ENCODE measurements around the gene CCDC174. TPM values are rescaled to one million over a fixed set of nuclear protein-coding genes. Genes with fewer than 3 reads are reported as not detected.

CCDC174 gene
- total RNA-seq, 1 donor from 2014 or later = 25.8 TPM

DNA sequence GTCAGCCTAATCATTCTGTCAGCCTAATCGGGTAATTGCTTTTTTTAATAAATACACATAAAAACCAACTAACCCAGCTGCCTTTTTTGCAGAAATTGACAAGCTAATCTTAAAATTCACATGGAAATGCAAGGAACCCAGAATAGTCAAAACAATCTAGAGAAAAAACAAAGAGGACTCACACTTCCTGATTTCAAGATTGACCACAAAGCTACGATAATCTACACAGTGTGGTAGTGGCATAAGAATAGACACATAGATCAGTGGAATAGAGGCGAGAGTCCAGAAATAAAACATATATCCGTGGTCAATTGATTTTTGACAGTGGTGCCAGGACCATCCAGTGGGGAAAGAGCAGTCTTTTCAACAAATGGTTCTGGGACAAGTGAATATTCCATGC is 21.0 kb downstream of the CCDC174 start:
- H3K4me3 Mint-ChIP-seq (ENCODE audit: low read depth) = no peak overlapping the region
- no peaks in the 10 kb centered on the region for H3K9me3 Mint-ChIP-seq (ENCODE audit: low read depth)
- no peaks in the 10 kb centered on the region for H3K4me1 Mint-ChIP-seq (ENCODE audit: low read depth)
- no peaks in the 10 kb centered on the region for H3K27me3 Mint-ChIP-seq
- DNase-seq (ENCODE audit: low spot score, unreplicated experiment) = no peak
- TF ChIP-seq, protein P1, sequence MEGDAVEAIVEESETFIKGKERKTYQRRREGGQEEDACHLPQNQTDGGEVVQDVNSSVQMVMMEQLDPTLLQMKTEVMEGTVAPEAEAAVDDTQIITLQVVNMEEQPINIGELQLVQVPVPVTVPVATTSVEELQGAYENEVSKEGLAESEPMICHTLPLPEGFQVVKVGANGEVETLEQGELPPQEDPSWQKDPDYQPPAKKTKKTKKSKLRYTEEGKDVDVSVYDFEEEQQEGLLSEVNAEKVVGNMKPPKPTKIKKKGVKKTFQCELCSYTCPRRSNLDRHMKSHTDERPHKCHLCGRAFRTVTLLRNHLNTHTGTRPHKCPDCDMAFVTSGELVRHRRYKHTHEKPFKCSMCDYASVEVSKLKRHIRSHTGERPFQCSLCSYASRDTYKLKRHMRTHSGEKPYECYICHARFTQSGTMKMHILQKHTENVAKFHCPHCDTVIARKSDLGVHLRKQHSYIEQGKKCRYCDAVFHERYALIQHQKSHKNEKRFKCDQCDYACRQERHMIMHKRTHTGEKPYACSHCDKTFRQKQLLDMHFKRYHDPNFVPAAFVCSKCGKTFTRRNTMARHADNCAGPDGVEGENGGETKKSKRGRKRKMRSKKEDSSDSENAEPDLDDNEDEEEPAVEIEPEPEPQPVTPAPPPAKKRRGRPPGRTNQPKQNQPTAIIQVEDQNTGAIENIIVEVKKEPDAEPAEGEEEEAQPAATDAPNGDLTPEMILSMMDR (IDR thresholded peaks at IDR 0.05; ENCODE audit: unreplicated experiment) = no peak
- H3K36me3 Mint-ChIP-seq (ENCODE audit: insufficient read depth) = peaks cover 22% of the 10 kb centered on the region
- no peak overlapping the region for H3K27ac Mint-ChIP-seq

DNA sequence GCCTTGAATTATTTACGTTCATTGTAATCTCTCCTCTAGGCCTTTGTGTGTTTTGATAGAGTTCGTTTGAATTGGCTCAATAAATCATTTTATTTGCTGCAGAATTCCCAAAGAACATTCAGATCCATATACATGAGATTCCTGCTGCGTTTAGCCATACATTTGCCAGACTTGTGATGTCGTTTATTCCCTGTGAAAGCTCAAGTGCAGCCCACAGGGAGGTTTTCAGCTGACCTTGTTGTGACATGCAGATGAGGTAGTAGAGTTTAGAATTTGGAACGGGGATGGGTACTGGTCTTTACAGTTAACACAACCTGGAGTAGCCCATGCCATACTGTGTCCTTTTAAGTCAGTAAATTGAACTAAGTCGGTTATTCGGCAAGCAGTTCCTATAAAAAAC is 23.3 kb downstream of the CCDC174 start, which contains the start of gene C3orf20:
C3orf20 (plus strand) TSS at position 301 of the 400 bp plus-strand sequence. CDS start 7,573 bp downstream, outside the sequence.
- H3K36me3 Mint-ChIP-seq (ENCODE audit: insufficient read depth) = peaks cover 11% of the 10 kb centered on the region

DNA sequence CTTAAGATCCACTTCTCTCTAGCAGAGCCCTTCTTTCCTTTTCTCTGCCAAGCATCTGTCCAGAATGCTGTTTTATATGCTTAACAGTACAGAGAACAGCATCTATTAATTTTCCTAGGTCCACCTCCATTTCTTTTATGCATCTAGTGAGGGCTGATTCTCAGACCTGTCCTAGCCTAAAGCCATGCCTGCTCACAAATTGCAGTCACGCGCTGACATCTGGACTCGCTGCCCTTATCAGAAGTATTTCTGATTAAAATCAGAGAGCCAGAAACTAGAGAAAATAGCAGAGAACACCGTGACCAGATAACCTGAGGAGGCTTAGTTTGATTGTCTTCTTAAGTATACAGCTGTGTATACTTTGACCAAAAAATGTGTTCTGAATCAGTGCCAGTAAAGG is 25.3 kb downstream of the CCDC174 start:
- Mint-ChIP-seq H3K27ac (no peak overlapping the region), H3K4me3 (ENCODE audit: low read depth) (no peak overlapping the region), H3K36me3 (ENCODE audit: insufficient read depth) (peaks cover 6% of the 10 kb centered on the region), H3K4me1 (ENCODE audit: low read depth) (peaks cover 3% of the 10 kb centered on the region), H3K9me3 (ENCODE audit: low read depth) (peaks cover 7% of the 10 kb centered on the region), H3K27me3 (no peaks in the 10 kb centered on the region)
- no peak for DNase-seq (ENCODE audit: low spot score, unreplicated experiment)
- TF ChIP-seq, protein P1 (IDR thresholded peaks at IDR 0.05; ENCODE audit: unreplicated experiment) = no peak

More for the DNA sequence above, 23.3 kb downstream of the CCDC174 start, which contains the start of gene C3orf20:
- peaks cover 3% of the 10 kb centered on the region for H3K4me1 Mint-ChIP-seq (ENCODE audit: low read depth)
- no peak within 1 kb of the TSS for H3K4me3 Mint-ChIP-seq (ENCODE audit: low read depth)
- no peaks in the 10 kb centered on the region for H3K9me3 Mint-ChIP-seq (ENCODE audit: low read depth)
- no peak for DNase-seq (ENCODE audit: low spot score, unreplicated experiment)
- no peak within 1 kb of the TSS for H3K27ac Mint-ChIP-seq
- TF ChIP-seq, protein P1 (IDR thresholded peaks at IDR 0.05; ENCODE audit: unreplicated experiment) = no peak
- no peaks in the 10 kb centered on the region for H3K27me3 Mint-ChIP-seq

DNA sequence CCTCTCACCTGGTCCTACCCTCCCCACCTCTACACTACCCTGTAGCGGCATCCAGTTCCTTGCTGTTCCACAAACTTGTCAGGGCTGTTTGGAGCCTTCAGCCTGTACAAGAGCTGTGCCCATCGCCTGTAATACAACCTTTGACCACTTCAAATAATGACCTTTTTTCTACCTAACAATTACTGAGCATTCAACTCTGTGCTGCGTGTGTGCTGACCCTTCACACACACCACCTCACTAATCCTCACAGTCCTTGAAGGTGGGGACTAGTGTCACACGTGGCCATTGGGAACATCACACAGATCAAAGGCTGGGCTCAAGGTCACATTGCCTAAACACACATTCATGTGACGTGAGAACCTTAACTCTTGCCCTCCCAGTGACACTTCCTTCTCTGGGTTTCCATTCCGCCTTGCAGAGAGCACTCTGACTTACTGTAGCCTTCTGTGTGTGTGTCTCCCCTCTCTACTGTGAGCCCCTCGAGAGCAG is 26.5 kb downstream of the CCDC174 start:
- peaks cover 1% of the 10 kb centered on the region for H3K36me3 Mint-ChIP-seq (ENCODE audit: insufficient read depth)
- H3K4me1 Mint-ChIP-seq (ENCODE audit: low read depth) = peaks cover 3% of the 10 kb centered on the region
- peaks cover 7% of the 10 kb centered on the region for H3K9me3 Mint-ChIP-seq (ENCODE audit: low read depth)
- peaks cover 3% of the 10 kb centered on the region for H3K27me3 Mint-ChIP-seq
- DNase-seq (ENCODE audit: low spot score, unreplicated experiment) = no peak
- H3K27ac Mint-ChIP-seq = no peak overlapping the region
- no peak overlapping the region for H3K4me3 Mint-ChIP-seq (ENCODE audit: low read depth)
- TF ChIP-seq, protein P1 (IDR thresholded peaks at IDR 0.05; ENCODE audit: unreplicated experiment) = peak; percentile 11

DNA sequence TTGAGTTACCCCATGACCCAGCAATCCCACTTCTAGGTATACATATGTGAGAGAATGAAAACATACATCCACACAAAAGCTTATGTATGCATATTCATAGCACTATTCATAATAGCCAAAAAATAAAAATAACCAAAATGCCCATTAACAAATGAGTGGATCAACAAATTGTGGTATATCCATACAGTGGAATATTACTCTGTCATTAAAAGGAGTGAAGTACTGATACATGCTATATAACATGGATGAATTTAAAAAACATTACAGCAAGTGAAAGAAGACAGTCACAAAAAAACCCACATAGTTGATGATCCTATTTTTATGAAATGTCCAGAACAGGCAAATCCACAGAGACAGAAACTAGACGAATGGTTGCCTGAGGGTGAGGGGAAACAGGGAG is 28.6 kb downstream of the CCDC174 start:
- Mint-ChIP-seq H3K4me1 (ENCODE audit: low read depth) (peaks cover 3% of the 10 kb centered on the region), H3K9me3 (ENCODE audit: low read depth) (peaks cover 7% of the 10 kb centered on the region), H3K27ac (no peak overlapping the region), H3K4me3 (ENCODE audit: low read depth) (no peak overlapping the region), H3K27me3 (peaks cover 3% of the 10 kb centered on the region), H3K36me3 (ENCODE audit: insufficient read depth) (no peaks in the 10 kb centered on the region)
- no peak for DNase-seq (ENCODE audit: low spot score, unreplicated experiment)
- TF ChIP-seq, protein P1 (IDR thresholded peaks at IDR 0.05; ENCODE audit: unreplicated experiment) = no peak
